ENCODE data around the gene TIMM23B.
"Not testable (repeated sequence)": the region's sequence is repeated elsewhere in the genome, so short reads cannot be mapped to it uniquely, and the experiment has no call there.

The TIMM23B gene

GRCh38 chr10:49987207-49987606 is 45.4 kb downstream of the TIMM23B start:
- not testable (repeated sequence) for DNase-seq

DNA sequence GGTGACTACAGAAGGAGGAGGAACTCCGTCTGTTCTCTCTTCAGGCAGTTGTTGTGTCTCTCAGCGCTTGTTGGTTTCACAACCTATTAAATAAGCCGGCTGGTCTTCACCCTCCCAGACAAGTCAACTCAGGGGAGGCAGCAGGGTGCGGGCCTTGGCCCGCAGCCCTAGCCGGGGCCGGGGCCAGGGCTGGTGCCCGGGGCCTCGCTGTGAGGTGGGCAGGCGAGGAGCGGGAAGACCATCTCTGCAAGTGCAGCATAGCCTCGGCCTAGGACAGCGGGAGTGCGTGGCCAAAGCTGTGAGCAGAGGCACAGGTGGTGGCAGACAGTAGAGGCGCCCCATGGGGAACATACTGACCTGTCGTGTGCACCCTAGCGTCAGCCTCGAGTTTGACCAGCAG is 46.5 kb downstream of the TIMM23B start, which contains the start of gene AGAP6:
Gene AGAP6, plus strand, starts transcription at position 31 of the 400 bp plus-strand sequence. Its CDS starts 310 bp downstream, at position 341.
- not testable (repeated sequence) for DNase-seq

- not testable (repeated sequence) for DNase-seq
Observed at GRCh38 chr10:49995321-49995720, 53.5 kb downstream of the TIMM23B start.

DNA sequence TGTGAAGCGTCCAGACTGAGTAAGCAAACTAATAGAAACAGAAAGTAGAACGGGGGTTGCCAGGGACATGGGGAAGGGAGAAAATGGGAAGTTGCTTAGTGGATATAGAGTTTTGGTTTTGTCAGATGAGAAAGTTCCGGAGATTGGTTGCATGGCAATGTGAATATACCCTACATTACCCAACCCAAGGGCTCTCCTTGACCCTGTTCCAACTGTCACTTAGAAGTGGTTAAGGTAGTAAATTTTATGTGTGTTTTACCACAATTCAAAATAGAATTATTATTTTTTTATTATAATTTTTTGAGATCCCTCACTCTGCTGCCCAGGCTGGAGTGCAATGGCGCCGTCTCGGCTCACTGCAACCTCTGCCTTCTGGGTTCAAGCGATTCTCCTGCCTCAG is 72.2 kb downstream of the TIMM23B start:
- DNase-seq = not testable (repeated sequence)

GRCh38 chr10:50015596-50016220 is 73.9 kb downstream of the TIMM23B start:
- DNase-seq = not testable (repeated sequence)

- DNase-seq = not testable (repeated sequence)
Observed at GRCh38 chr10:50016926-50017325, 75.1 kb downstream of the TIMM23B start.

GRCh38 chr10:50017646-50018045 is 75.8 kb downstream of the TIMM23B start:
- not testable (repeated sequence) for DNase-seq

GRCh38 chr10:50019279-50019678 is 77.4 kb downstream of the TIMM23B start:
- not testable (repeated sequence) for DNase-seq

GRCh38 chr10:50020451-50021024 is 78.7 kb downstream of the TIMM23B start:
- DNase-seq = not testable (repeated sequence)

DNA sequence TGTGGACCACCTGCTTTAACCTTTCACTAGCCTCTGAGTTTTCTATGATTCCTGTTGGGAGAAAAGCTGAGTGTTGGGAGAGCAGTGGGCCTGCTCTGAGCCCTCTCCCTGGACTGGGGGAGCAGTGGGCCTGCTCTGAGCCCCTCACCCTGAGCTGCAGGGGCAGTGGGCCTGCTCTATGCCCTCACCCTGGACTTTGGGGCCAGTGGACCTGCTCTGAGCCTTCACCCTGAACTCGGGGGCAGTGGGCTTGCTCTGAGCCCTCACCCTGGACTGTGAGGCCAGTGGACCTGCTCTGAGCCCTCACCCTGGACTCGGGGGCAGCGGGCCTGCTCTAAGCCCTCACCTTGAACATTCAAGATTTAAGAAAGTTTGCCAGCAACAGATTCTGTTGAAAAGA is 79.8 kb downstream of the TIMM23B start:
- DNase-seq = no peak

All from effector CD8-positive, alpha-beta T cell (primary cell).